Mucosa of descending colon (tissue), 3 donors: ENCODE measurements around the gene SORL1-AS1.

Source experiments
- ATAC-seq: fragments of 200-7000 bp; cut with Tn5 transposase; one replicate; pipeline ENCODE4 v1.9.1; 2020; ENCODE audit warnings: mild to moderate bottlenecking, moderate library complexity
- DNase-seq, 3 donors: peaks; one replicate each; pipeline ENCODE4 v3.0.0-alpha.2; 2020
- H3K36me3 ChIP-seq: fragments of 200-600 bp; one replicate; pipeline ENCODE4 v1.8.0; 2021; ENCODE audit warnings: low read depth, mild to moderate bottlenecking
- H3K4me1 ChIP-seq: fragments of 200-600 bp; one replicate; pipeline ENCODE4 v1.8.0; 2021; ENCODE audit warnings: low read depth, mild to moderate bottlenecking
- H3K4me3 ChIP-seq: fragments of 200-600 bp; one replicate; pipeline ENCODE4 v1.8.0; 2021; ENCODE audit warnings: mild to moderate bottlenecking
- H3K9me3 ChIP-seq: fragments of 200-600 bp; one replicate; pipeline ENCODE4 v1.8.0; 2021; ENCODE audit warnings: mild to moderate bottlenecking
- CTCF ChIP-seq: fragments of 200-600 bp; IDR thresholded peaks from one replicate; pipeline ENCODE4 v1.8.0; 2022; ENCODE audit warnings: antibody characterized with exemption, mild to moderate bottlenecking
- intact Hi-C, 2 donors: fragments of 100-400 bp; cut with DNase I in 1 of 2; cut with micrococcal nuclease in 1 of 2; formaldehyde crosslinking; loops; one replicate each; pipeline versions ENCODE4 v1.11.0 to v1.11.1; 2022; cut with DNase I, micrococcal nuclease
- donor health status: DM: no; HTN: no; CAD: no; lungs with moderate emphysema.
- donor health status: DM: no; HTN: no; CAD: no.
- donor health status: DM: no; HTN: yes; CAD: no.

Gene SORL1-AS1

GRCh38 chr11:121460941-121461514 lies 8.3 kb upstream of the SORL1-AS1 start:
- TF ChIP-seq CTCF, result no peak
- intact Hi-C loops, result no loop called here
- Histone ChIP-seq H3K9me3 (no peaks in the 10 kb centered on the region), H3K4me3 (no peak overlapping the region), H3K36me3 (no peaks in the 10 kb centered on the region), H3K4me1 (peaks cover 14% of the 10 kb centered on the region)
- ATAC-seq (no peak), DNase-seq (no peak)

- intact Hi-C loops, result no loop called here
- DNase-seq (no peak), ATAC-seq (peak; percentile 53)
- H3K36me3 ChIP-seq, result no peaks in the 10 kb centered on the region
- no peak for TF ChIP-seq CTCF
- no peaks in the 10 kb centered on the region for H3K4me1 ChIP-seq
- H3K9me3 ChIP-seq, result no peaks in the 10 kb centered on the region
- no peak overlapping the region for H3K4me3 ChIP-seq
These were observed 6.7 kb upstream of the SORL1-AS1 start for GRCh38 chr11:121459413-121460017.

- Histone ChIP-seq H3K4me1 (peaks cover 2% of the 10 kb centered on the region), H3K36me3 (no peaks in the 10 kb centered on the region), H3K4me3 (no peak overlapping the region), H3K9me3 (no peaks in the 10 kb centered on the region)
- no peak for DNase-seq
- intact Hi-C loops, result no loop called here
- ATAC-seq, result no peak
- no peak for TF ChIP-seq CTCF
These were observed 5.8 kb upstream of the SORL1-AS1 start for GRCh38 chr11:121458551-121458950.

GRCh38 chr11:121456816-121457431 lies 4.2 kb upstream of the SORL1-AS1 start:
- Histone ChIP-seq H3K9me3 (no peaks in the 10 kb centered on the region), H3K4me3 (no peak overlapping the region), H3K4me1 (peaks cover 7% of the 10 kb centered on the region), H3K36me3 (no peaks in the 10 kb centered on the region)
- no peak for TF ChIP-seq CTCF
- DNase-seq (no peak), ATAC-seq (no peak)
- intact Hi-C loops, result no loop called here

GRCh38 chr11:121456151-121456550 lies 3.4 kb upstream of the SORL1-AS1 start:
- no peak for ATAC-seq
- Histone ChIP-seq H3K36me3 (no peaks in the 10 kb centered on the region), H3K4me1 (peaks cover 8% of the 10 kb centered on the region), H3K9me3 (no peaks in the 10 kb centered on the region), H3K4me3 (no peak overlapping the region)
- intact Hi-C loops, result no loop called here
- DNase-seq, result no peak
- TF ChIP-seq CTCF, result no peak
